HG03571 (cell line): Measurements from ENCODE around the gene INF2.
A peak's percentile ranks its signal among the peaks of the same experiment; 100 is the strongest.

ENCODE experiments used
- ATAC-seq: cut with Tn5 transposase; IDR thresholded peaks from one replicate; pipeline ENCODE4 v1.9.1; 2021; ENCODE audit not compliant: unreplicated experiment

Gene INF2

GRCh38 chr14:104675447-104675846 lies 14.0 kb upstream of the INF2 start:
- ATAC-seq, result no peak

- ATAC-seq, result no peak
Measured at GRCh38 chr14:104676130-104676693, 13.2 kb upstream of the INF2 start.

GRCh38 chr14:104676694-104677511 lies 12.5 kb upstream of the INF2 start:
- no peak for ATAC-seq

GRCh38 chr14:104677512-104678332 lies 11.7 kb upstream of the INF2 start:
- ATAC-seq, result peak; percentile 42

GRCh38 chr14:104678346-104678745 lies 11.1 kb upstream of the INF2 start:
- ATAC-seq, result no peak

GRCh38 chr14:104678901-104679705 lies 10.3 kb upstream of the INF2 start:
- ATAC-seq, result no peak

GRCh38 chr14:104680056-104680805 lies 9.2 kb upstream of the INF2 start:
- no peak for ATAC-seq

GRCh38 chr14:104680806-104681688 lies 8.4 kb upstream of the INF2 start:
- peak; percentile 46 for ATAC-seq

- no peak for ATAC-seq
Measured at GRCh38 chr14:104681689-104682074, 7.7 kb upstream of the INF2 start.

GRCh38 chr14:104682107-104682593 lies 7.3 kb upstream of the INF2 start:
- no peak for ATAC-seq

GRCh38 chr14:104683653-104684448 lies 5.6 kb upstream of the INF2 start:
- no peak for ATAC-seq

- no peak for ATAC-seq
Measured at GRCh38 chr14:104684449-104684821, 5.0 kb upstream of the INF2 start.

- no peak for ATAC-seq
Measured at GRCh38 chr14:104685216-104685997, 4.0 kb upstream of the INF2 start.

GRCh38 chr14:104685998-104686610 lies 3.3 kb upstream of the INF2 start:
- ATAC-seq, result no peak

- no peak for ATAC-seq
Measured at GRCh38 chr14:104686624-104687517, 2.5 kb upstream of the INF2 start.
